Right lung (tissue), 10 donors: ENCODE data around the gene CARD16. TPM values are rescaled to one million over a fixed set of nuclear protein-coding genes. Genes with fewer than 3 reads are reported as not detected.
"Not testable (repeated sequence)": the region's sequence is repeated elsewhere in the genome, so short reads cannot be mapped to it uniquely, and the experiment has no call there.

ENCODE experiments used
- DNase-seq, 2 donors: peaks; one replicate each; pipeline ENCODE4 v3.0.0-alpha.2; 2013
- long read RNA-seq, 8 donors: transcript quantifications; one replicate each; lab custom pipeline, GENCODE V29; 2026
- polyA plus RNA-seq, 5 donors: library from polyadenylated mRNA; unstranded; fragments of 120-200 nt; gene quantifications; one replicate each; pipeline versions ENCODE4 v1.2.1 to v1.2.3, GENCODE V29; 2013; ENCODE audit warnings: inconsistent platforms in 1 of 5, low replicate concordance in 1 of 5; ENCODE audit not compliant: insufficient read length in 5 of 5, insufficient read depth in 1 of 5

The CARD16 gene
- 10 to 100 TPM; 18.6 to 31.2 (median 22.8) TPM for polyA plus RNA-seq
- long read RNA-seq, donor 1, transcript CARD16-201 (4 exons, 613 nt): minor isoform, 10 of 35 reads
- long read RNA-seq, donor 1, transcript CARD16-202 (3 exons, 686 nt): major isoform, 17 of 35 reads
- long read RNA-seq, donor 1, partial matches to known transcripts: 8 of 35 reads
- long read RNA-seq, donor 1, other reads (novel, unspliced or antisense): 0 of 35 reads
- long read RNA-seq, donor 2, transcript CARD16-202 (3 exons, 686 nt): major isoform, 11 of 15 reads
- long read RNA-seq, donor 2, partial matches to known transcripts: 0 of 15 reads
- long read RNA-seq, donor 2, other reads (novel, unspliced or antisense): 0 of 15 reads
- long read RNA-seq, donor 3, transcript CARD16-201 (4 exons, 613 nt): minor isoform, 5 of 30 reads
- long read RNA-seq, donor 3, transcript CARD16-202 (3 exons, 686 nt): major isoform, 12 of 30 reads
- long read RNA-seq, donor 3, partial matches to known transcripts: 13 of 30 reads
- long read RNA-seq, donor 3, other reads (novel, unspliced or antisense): 0 of 30 reads
- long read RNA-seq, donor 4, transcript CARD16-201 (4 exons, 613 nt): minor isoform, 5 of 14 reads
- long read RNA-seq, donor 4, transcript CARD16-202 (3 exons, 686 nt): major isoform, 9 of 14 reads
- long read RNA-seq, donor 4, partial matches to known transcripts: 0 of 14 reads
- long read RNA-seq, donor 4, other reads (novel, unspliced or antisense): 0 of 14 reads
- long read RNA-seq, donor 5, transcript CARD16-201 (4 exons, 613 nt): minor isoform, 6 of 22 reads
- long read RNA-seq, donor 5, transcript CARD16-202 (3 exons, 686 nt): major isoform, 16 of 22 reads
- long read RNA-seq, donor 5, partial matches to known transcripts: 0 of 22 reads
- long read RNA-seq, donor 5, other reads (novel, unspliced or antisense): 0 of 22 reads
- long read RNA-seq, donor 6, transcript CARD16-201 (4 exons, 613 nt): major isoform, 13 of 37 reads
- long read RNA-seq, donor 6, transcript CARD16-202 (3 exons, 686 nt): minor isoform, 10 of 37 reads
- long read RNA-seq, donor 6, partial matches to known transcripts: 14 of 37 reads
- long read RNA-seq, donor 6, other reads (novel, unspliced or antisense): 0 of 37 reads
- long read RNA-seq, donor 7, partial matches to known transcripts: 0 of 4 reads
- long read RNA-seq, donor 7, other reads (novel, unspliced or antisense): 0 of 4 reads
- long read RNA-seq, donor 8, transcript CARD16-202 (3 exons, 686 nt): major isoform, 5 of 7 reads
- long read RNA-seq, donor 8, partial matches to known transcripts: 0 of 7 reads
- long read RNA-seq, donor 8, other reads (novel, unspliced or antisense): 0 of 7 reads

DNA sequence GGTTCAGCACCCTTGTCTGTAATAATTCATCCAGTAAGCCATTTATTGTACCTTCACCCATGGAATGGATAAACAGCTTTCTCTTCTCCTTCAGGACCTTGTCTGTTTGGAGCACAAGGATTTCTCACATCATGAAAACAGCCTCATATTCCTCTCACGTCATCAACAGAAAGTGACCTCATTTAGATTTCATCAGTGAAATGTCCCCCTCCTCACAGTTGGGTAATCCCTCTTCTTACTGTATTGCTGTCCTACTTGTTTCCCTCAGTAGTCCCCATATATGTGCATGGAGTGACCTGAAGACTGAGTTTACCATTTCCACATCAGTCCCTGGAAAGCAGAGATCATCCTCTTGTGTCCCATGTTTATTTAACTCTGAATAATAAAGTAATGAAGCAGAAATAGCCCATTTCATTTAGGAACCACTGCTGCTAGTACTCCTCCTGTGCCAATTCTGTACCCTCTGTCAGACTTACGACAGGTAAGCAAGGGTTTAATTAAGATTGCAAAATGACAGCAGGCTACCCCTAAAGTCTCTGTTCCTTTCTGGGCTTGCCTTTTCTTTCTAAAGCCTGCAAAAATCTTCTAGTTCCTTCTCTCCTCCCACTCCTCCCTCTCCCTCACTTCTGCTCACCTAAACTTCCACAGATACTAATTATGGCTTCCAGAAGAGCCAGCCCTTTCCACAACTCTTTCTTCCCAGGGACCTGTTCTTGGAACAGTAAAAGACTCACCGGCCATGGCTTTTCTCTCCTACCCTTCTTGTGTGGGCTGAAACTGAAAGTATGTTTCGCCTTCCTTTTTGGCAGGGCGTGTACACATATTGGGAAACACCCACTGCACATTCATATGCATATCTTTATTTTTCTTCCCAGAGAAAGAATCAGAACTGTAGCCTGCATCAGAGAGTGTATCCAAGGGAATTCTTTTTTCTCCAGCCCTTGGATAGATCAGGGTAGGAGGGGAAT, at the start of gene CARD16:
TSS of gene CARD16 (minus strand) at position 779 of the 968 bp plus-strand sequence. CDS start at position 741, 38 bp downstream.
- DNase-seq: peak; percentile 61 to 66

DNA sequence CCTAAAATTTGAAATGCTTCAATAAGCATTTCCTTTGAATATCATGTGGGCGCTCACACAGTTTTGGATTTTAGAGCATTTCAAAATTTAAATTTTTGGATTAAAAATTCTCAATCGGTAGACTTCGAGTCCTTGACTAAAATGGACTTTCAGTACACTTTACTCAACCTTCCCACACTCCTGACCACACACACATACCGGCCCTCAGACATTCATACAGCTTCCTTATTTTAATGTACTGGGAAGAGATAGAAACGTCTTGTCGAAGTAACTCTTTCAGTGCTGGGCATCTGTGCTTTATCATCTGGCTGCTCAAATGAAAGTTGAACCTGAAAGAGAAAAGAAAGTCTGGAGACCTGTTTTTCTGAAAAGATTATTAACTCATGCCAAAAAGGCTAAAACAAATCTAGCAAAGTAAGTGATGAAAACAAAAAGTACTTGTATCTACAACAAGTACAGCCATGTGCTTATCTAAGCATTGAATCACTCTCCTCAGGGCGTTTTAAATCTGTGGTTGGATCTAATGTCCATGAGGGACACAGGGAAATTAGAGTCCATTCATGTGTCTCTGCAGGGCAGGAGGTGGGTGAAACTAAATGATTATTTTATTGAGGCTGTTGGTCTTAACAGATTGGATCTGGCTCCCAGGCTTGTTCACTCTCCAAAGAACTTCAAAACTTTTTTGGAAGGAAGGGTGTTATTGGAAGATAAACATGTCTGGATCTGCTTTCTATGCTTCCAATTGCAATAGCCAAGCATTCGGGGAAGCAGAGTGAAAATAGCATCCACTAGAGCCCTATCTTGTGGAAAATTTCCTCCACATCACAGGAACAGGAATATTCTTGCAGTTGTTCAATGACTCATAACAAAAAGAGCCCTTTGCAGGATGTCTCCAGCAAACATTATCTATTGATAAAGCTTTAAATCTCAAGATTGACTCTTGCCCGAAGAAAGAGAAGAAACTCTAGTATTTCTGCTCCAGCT, 47.4 kb upstream of the CARD16 start:
- no peak for DNase-seq

DNA sequence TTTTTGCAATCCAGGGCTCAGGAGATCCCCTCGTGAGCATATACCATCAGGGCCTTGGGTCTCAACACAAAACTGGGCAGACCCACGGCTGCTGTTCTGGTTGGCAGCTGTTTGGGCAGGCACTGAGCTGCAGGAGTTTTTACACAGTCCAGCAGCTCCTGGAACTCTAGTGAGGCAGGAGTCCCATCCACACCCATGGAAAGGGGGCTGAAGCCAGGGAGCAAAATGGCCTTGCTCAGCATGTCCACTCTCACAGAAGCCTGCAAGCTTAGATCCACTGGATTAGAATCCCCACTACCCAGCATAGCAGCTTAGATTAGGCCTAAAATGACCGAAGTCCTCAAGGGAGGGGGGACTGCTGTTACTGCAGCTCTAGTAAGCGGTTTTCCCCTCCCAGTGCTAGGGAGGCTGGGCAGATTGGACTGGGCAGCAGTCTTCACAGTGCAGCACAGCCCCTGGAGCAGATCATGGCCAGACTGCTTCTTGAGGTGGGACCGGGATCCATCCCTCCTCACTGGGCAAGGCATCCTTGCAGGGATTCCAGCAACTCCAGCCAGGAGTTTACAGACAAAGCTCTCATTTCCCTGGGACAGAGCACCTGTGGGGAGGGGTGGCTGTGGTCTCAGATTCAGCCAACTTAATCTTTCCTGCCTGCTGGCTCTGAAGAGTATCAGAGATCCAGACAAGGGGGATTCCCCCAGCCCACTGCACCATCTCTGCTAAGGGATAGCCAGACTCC, 36.4 kb upstream of the CARD16 start:
- DNase-seq: no peak

DNA sequence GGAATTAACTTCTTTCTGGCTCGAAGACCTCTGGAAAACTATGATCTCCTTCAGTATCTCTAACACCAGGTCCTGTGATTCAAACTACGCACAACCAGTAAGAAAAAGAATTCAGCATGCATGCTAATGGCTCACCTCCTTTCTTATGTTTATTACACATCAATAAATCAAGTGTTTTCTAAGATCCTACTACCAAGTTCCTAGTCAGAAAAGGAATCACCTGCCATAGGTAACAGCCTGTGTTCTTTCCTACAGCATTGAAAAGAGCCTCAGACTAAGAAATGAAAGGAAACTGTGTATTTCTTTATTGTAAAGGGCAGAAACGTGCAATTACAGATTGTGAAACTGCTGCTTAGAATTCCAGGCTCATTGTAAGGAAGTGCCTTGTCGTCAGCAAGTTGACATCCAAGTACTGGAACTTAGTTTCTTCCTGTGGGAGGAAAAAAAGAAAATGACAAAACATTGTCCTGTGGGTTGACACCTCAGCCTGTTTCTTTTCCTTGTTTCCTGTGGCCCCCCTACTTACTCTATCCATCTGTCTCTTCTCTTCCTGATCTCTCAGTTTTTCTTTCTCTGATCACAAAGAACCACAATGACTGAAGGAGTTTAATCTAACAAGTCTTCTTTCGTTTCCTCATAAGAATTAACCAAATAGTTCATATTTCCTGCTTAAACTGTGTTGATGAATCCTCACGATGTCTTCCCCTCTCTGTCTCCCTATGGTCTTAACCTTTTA, 35.2 kb upstream of the CARD16 start:
- not testable (repeated sequence) for DNase-seq

DNA sequence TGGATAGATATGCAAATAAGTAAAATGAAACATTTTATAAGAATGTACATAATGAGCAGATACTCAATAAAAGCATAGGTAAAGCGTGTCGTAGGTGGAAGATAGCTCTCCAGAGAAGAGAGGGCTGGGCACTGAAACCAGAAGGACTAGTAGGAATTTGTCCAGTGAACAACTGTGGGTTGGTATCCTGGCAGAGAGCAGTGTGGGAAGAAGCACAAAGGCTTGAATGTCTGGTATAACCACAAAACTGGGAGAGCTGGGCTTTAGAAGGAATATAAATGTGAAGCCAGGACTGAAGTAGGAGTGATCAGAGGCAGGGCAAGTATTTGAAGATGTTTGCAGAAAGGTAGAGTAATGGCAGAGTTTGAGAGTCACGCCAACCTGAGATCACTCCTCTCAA, 33.1 kb upstream of the CARD16 start:
- DNase-seq: no peak

DNA sequence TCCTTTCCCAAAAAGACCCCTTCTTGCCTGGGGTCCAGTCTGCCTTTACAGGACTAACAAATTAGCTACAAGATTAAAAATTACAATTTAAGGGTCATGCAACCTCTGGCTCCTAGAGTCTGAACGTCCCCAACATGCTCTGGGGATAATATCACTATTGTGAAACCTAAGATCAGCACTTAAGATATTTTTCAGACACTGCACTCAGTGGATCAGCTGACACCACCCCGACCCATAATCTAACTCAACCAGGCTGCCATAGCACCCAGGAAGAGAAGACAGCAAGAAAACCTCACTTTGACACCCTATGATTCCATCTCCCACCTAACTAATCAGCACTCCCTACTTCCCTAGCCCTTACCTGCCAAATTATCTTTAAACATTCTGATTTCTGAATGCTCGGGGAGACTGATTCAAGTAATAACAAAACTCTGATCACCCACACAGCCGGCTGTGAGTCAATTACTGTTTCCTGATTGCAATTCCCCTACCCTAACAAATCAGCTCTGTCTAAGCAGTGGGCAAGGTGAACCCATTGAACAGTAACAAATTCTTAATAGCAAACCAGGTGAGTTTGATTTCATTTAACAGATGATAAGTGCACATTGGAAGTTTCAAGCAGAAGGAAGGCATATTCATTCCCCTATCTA, 32.1 kb upstream of the CARD16 start:
- not testable (repeated sequence) for DNase-seq

DNA sequence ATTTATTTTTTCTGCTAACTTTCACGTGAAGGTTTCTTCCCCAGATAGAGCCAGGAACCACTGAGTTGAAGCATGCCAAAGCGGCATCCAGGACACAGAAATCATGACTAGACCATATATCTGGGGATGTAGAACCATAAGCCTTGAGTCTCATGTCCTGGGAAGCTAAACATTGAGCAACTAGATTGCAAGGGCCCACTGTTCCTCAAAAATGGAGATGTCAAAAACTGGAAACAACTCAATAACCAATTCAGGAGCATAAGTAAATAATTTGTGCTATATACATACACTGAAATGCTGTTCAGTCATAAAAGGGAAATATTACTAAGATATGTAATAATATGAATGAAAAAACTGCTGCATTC, 29.0 kb upstream of the CARD16 start:
- DNase-seq: no peak

DNA sequence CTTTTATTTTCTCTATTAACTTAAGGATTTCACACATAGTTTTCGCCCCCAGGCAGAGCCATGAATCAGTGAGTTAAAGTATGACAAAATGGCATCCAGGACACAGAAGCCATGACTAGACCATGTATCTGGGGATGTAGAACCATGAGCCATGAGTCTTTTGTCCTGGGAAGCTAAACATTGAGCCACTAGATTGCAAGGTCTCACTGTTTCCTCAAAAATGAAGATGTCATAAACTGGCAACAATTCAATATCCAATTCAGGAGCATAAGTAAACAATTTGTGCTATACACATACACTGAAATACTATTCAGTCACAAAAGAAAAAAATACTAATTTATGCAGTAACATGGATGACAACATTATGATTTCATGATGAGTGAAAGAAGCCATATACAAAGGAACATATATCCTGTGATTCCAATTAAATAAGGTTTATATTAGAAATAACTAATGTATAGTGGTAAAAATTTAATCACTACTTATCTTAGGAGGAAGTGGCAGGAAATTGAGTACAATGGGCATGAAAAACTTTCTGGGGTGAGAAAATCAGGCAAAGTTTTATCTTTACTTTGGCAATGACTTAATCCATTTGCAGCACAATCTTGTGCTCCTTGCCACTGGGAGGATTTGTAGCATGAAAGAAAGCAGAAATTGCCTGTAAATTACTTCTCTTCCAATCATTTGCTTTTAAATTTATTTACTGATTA, 28.5 kb upstream of the CARD16 start:
- no peak for DNase-seq

DNA sequence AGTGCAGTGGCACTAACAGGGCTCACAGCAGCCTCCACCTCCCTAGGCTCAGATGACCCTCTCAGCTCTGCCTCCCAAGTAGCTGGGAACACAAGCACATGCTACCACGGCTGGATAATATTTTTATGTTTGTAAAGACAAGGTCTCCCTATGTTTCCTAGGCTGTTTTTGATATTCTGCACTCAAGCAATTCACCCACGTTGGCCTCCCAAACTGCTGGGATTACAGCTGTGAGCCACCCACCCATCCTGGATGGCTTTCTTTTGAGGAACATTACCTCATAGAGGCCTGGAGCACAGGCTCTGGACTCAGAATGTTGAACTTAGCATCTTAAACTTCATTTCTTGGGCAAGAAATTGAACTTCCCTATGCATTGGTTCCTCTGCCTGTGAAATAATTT, 26.9 kb upstream of the CARD16 start:
- not testable (repeated sequence) for DNase-seq

DNA sequence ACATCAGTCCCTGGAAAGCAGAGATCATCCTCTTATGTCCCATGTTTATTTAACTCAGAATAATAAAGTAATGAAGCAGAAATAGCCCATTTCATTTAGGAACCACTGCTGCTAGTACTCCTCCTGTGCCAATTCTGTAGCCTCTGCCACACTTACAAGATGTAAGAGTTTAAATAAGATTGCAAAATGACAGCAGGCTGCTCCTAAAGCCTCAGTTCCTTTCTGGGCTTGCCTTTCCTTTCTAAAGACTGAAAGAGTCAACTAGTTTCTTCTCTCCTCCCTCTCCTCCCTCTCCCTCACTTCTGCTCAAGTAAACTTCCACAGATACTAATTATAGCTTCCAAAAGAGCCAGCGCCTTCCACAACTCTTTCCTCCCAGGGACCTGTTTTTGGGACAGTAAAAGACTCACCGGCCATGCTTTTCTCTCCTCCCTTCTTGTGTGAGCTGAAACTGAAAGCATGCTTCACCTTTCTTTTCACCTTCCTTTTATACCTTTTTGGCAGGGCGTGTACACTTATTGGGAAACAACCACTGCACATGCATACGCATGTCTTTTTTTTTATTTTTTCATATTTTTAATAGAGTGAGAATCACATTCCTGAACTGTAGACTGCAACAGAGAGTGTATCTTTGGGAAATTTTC, 26.1 kb upstream of the CARD16 start:
- no peak for DNase-seq

DNA sequence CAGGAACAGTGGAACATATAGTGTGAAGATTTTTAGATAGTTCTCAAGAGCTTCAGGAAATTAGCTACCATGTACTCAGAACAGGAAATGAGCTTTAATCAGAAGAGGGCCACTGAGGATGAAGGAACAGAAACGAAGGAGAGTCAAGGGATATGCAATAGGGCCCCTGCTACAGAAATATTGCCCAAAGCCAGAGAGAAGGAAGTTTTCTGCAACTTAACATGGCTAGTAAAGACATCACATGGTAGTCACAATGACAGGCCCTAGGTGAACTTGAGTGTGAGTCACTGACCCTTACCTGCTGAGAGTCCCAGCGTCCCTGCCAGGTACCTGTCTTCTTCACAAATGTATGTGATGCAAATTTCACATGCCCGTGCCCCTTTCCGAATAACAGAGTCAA, 25.2 kb upstream of the CARD16 start:
- DNase-seq: no peak

DNA sequence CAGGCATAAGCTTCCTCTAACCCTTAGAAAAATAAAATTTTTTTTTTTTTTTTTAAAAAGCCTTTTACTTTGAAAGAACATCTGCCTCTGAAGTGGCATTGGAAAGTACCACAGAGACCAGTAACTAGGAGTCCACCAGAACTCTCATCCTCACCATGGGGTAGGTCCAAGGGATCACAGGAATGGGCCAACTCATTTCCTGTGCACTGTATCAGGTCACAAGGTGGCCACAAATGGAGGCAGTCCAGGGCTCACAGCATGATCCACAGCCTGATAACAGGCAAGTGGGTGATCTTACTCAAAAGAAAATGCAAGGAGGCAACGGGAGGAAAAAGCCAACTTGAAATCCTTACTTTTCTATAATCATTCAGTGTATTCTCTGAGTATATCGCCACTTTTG, 24.6 kb upstream of the CARD16 start:
- DNase-seq: not testable (repeated sequence)

DNA sequence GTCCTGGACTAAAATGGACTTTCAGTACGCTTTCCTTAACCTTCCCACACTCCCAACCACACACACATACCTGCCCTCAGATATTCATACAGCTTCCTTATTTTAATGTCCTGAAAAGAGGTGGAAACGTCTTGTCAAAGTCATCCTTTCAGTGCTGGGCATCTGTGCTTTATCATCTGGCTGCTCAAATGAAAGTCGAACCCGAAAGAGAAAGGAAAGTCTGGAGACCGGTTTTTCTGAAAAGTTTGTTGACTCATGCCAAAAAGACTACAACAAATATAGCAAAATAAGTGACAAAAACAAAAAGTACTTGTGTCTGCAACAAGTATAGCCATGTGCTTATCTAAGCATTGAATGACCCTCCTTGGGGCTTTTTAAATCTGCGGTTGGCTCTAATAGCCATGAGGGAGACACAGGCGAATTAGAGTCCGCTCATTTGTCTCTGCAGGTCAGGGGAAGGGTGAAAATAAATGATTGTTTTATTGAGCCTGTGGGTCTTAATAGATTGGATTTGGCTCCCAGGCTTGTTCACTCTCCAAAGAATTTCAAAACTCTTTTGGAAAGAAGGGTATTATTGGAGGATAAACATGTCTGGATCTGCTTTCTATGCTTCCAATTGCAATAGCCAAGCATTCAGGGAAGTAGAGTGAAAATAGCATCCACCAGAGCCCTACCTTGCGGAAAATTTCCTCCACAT, 18.3 kb upstream of the CARD16 start:
- DNase-seq: peak in 1 of 2 donors; percentile 22

DNA sequence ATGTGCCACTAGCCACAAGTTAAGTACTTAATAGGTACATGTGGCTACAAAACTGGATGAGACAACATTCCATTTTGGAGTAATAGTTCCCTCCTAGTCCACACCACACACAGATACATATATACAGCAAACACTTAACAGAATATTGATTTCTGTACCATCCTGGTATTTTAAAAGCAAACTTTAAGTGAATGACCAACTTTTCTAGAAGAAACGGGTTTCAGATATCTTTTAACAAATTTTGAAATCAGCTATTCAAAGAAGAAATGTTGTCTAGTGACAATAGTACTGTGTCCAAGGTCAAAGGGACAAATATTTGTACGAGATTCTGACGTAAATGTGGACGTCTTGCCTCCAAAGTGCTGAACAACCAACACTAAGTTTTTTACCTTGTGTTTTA, 12.3 kb upstream of the CARD16 start:
- DNase-seq: no peak

DNA sequence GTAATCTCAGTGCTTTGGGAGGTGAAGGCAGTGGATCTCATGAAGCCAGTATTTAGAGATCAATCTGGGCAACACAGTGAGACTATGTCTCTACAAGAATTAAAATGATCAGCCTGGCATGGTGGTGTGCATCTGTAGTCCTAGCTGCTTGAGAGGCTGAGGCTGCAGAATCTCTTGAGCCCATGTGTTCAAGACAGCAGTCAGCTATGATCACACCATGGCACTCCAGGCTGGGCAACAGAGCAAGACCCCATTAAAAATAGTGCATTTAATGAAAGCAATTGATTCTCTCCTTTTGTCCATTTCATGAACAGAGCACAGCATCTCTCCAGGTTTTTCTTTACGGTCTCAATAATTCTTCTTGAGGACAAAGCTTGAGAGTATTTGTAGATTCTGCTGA, 11.3 kb upstream of the CARD16 start:
- DNase-seq: no peak
